ENCODE measurements around the gene FGD4.

FGD4 gene

DNA sequence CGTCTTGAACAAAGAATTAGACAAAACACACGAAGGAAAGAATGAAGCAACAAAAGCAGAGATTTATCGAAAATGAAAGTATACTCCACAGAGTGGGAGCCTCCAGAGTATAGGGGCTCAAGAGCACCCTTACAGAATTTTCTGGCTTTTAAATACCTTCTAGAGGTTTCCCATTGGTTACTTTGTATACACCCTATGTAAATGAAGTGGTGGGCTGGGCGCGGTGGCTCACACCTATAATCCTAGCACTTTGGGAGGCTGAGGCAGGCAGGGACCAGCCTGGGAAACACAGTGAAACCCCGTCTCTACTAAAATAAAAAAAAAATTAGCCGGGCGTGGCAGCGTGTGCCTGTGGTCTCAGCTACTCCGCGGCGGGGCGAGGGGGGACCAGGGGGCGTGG is 266.7 kb downstream of the FGD4 start:
- Histone ChIP-seq H4K20me1 (ENCODE audit: insufficient read depth, low read length) (no peaks in the 10 kb centered on the region), H3K4me2 (ENCODE audit: insufficient read depth, low read length) (no peak overlapping the region), H2AFZ (ENCODE audit: low read depth, low read length) (no peak overlapping the region), H3K79me2 (ENCODE audit: insufficient read depth, low read length) (no peaks in the 10 kb centered on the region), H3K4me1 (ENCODE audit: insufficient read depth, low read length) (no peaks in the 10 kb centered on the region), H3K4me3 (ENCODE audit: low read depth in 1 of 2, low read length in 2 of 2) (no peak overlapping the region), H3K9me3 (ENCODE audit: insufficient read depth, low read length, severe bottlenecking) (peaks cover 7% of the 10 kb centered on the region), H3K9ac (ENCODE audit: low read depth, low read length) (no peak overlapping the region), H3K36me3 (ENCODE audit: insufficient read depth, low read length) (no peaks in the 10 kb centered on the region), H3K27me3 (ENCODE audit: insufficient read depth, low read length, poor library complexity) (no peaks in the 10 kb centered on the region), H3K27ac (ENCODE audit: low read length) (no peak overlapping the region)
- no peak for DNase-seq
- TF ChIP-seq, protein P1, sequence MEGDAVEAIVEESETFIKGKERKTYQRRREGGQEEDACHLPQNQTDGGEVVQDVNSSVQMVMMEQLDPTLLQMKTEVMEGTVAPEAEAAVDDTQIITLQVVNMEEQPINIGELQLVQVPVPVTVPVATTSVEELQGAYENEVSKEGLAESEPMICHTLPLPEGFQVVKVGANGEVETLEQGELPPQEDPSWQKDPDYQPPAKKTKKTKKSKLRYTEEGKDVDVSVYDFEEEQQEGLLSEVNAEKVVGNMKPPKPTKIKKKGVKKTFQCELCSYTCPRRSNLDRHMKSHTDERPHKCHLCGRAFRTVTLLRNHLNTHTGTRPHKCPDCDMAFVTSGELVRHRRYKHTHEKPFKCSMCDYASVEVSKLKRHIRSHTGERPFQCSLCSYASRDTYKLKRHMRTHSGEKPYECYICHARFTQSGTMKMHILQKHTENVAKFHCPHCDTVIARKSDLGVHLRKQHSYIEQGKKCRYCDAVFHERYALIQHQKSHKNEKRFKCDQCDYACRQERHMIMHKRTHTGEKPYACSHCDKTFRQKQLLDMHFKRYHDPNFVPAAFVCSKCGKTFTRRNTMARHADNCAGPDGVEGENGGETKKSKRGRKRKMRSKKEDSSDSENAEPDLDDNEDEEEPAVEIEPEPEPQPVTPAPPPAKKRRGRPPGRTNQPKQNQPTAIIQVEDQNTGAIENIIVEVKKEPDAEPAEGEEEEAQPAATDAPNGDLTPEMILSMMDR (IDR thresholded peaks at IDR 0.05; ENCODE audit: borderline replicate concordance, extremely low read depth, low read length, poor library complexity, severe bottlenecking), result no peak
- no peak for TF ChIP-seq EZH2 (IDR thresholded peaks at IDR 0.05; ENCODE audit: borderline replicate concordance, low read depth, low read length, severe bottlenecking)
- ATAC-seq (ENCODE audit: insufficient read depth, low read depth), result no peak

DNA sequence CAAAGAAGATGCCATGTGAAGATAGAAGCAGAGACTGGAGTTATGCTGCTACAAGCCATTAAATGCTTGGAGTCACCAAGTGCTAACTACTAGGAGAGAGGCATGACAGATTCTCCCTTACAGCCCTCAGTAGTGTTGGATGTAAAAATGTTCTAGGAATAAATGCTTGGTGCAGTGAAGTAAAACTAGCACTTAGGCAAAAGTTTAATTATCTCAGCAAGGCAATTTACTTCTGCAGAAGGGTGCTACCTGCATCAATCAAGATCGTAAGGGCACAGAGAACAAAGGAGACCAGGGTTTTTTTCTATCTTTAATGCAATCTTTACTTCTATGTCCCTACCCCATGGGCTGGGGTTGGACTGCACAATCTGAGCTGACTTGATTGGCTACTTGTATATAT is 270.2 kb downstream of the FGD4 start:
- Histone ChIP-seq H3K79me2 (ENCODE audit: insufficient read depth, low read length) (no peaks in the 10 kb centered on the region), H3K4me2 (ENCODE audit: insufficient read depth, low read length) (no peak overlapping the region), H4K20me1 (ENCODE audit: insufficient read depth, low read length) (no peaks in the 10 kb centered on the region), H3K9me3 (ENCODE audit: insufficient read depth, low read length, severe bottlenecking) (peaks cover 7% of the 10 kb centered on the region), H2AFZ (ENCODE audit: low read depth, low read length) (no peak overlapping the region), H3K27ac (ENCODE audit: low read length) (no peak overlapping the region), H3K4me3 (ENCODE audit: low read depth in 1 of 2, low read length in 2 of 2) (no peak overlapping the region), H3K9ac (ENCODE audit: low read depth, low read length) (no peak overlapping the region), H3K27me3 (ENCODE audit: insufficient read depth, low read length, poor library complexity) (no peaks in the 10 kb centered on the region), H3K36me3 (ENCODE audit: insufficient read depth, low read length) (no peaks in the 10 kb centered on the region), H3K4me1 (ENCODE audit: insufficient read depth, low read length) (peaks cover 4% of the 10 kb centered on the region)
- DNase-seq, result no peak
- TF ChIP-seq EZH2 (IDR thresholded peaks at IDR 0.05; ENCODE audit: borderline replicate concordance, low read depth, low read length, severe bottlenecking), result no peak
- TF ChIP-seq, protein P1 (IDR thresholded peaks at IDR 0.05; ENCODE audit: borderline replicate concordance, extremely low read depth, low read length, poor library complexity, severe bottlenecking), result no peak
- no peak for ATAC-seq (ENCODE audit: insufficient read depth, low read depth)

DNA sequence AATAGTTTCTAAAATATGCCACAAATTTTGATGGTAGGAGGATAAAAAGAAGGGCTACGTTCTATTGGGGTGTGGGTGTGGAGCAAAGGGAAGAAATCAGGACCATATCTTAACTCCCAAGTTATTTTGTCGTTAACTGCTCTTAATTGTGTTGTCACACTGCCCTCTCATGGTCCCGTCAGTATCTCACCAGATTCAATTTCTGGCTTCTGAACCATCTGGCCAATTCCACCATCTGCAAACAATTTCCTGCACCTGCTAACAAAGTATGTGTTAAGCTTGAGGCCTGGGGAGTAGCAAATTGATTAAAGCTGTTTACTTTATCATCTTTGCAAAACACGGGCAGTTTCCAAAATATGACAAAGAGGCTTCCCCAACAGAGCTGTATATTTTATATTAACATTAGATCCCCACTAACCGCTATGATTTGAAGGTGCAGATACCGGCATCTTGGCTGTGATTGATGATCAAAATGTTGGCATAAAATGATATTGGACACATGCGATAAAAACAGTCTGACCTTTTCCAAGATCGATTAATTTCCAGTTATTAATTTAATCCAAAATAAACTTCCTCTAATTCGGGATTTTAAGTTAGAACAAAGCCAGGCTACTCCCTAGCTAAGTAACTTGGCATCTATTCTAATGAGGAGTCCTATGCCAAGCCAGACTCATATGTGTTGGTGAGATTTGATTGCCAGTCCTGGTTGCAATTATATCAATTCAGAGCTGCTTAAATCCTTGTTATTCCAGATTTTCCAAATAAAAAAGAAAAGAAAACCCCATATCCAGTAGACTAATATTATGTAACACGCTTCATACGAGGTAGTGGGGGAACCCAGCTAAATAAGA is 272.8 kb downstream of the FGD4 start:
- Histone ChIP-seq H3K79me2 (ENCODE audit: insufficient read depth, low read length) (no peaks in the 10 kb centered on the region), H4K20me1 (ENCODE audit: insufficient read depth, low read length) (no peaks in the 10 kb centered on the region), H3K9me3 (ENCODE audit: insufficient read depth, low read length, severe bottlenecking) (peaks cover 7% of the 10 kb centered on the region), H3K36me3 (ENCODE audit: insufficient read depth, low read length) (no peaks in the 10 kb centered on the region), H3K9ac (ENCODE audit: low read depth, low read length) (no peak overlapping the region), H3K27ac (ENCODE audit: low read length) (no peak overlapping the region), H3K4me1 (ENCODE audit: insufficient read depth, low read length) (peaks cover 4% of the 10 kb centered on the region), H3K27me3 (ENCODE audit: insufficient read depth, low read length, poor library complexity) (no peaks in the 10 kb centered on the region), H3K4me2 (ENCODE audit: insufficient read depth, low read length) (no peak overlapping the region), H2AFZ (ENCODE audit: low read depth, low read length) (no peak overlapping the region), H3K4me3 (ENCODE audit: low read depth in 1 of 2, low read length in 2 of 2) (no peak overlapping the region)
- TF ChIP-seq EZH2 (IDR thresholded peaks at IDR 0.05; ENCODE audit: borderline replicate concordance, low read depth, low read length, severe bottlenecking), result no peak
- TF ChIP-seq, protein P1 (IDR thresholded peaks at IDR 0.05; ENCODE audit: borderline replicate concordance, extremely low read depth, low read length, poor library complexity, severe bottlenecking), result peak; percentile 81
- DNase-seq, result peak; percentile 52
- peak; percentile 90 for ATAC-seq (ENCODE audit: insufficient read depth, low read depth)
